HG03159 (cell line): ENCODE results near the gene EML3.

Experiments used
- ATAC-seq: cut with Tn5 transposase; IDR thresholded peaks from one replicate; pipeline ENCODE4 v1.9.1; 2021; ENCODE audit warnings: mild to moderate bottlenecking, moderate library complexity; ENCODE audit not compliant: unreplicated experiment

Gene EML3

GRCh38 chr11:62553080-62553838, 59.3 kb downstream of the EML3 start:
- no peak for ATAC-seq

- no peak for ATAC-seq
These were observed 60.0 kb downstream of the EML3 start for GRCh38 chr11:62552485-62553079.
